SK-N-SH (cell line): ENCODE data around the gene PNRC2.

ENCODE experiments used
- RCOR1 ChIP-seq: fragments of 150-350 bp; IDR thresholded peaks from 2 replicates; pipeline ENCODE4 v1.6.1; 2017; ENCODE audit warnings: antibody characterized with exemption, low read length
- REST ChIP-seq: IDR thresholded peaks from 2 replicates; pipeline ENCODE4 v1.6.1; 2012; ENCODE audit warnings: mild to moderate bottlenecking, low read depth, low read length, moderate library complexity
- YY1 ChIP-seq: IDR thresholded peaks from 2 replicates; pipeline ENCODE4 v1.4.0; 2012; ENCODE audit warnings: low read depth, mild to moderate bottlenecking
- TF ChIP-seq, protein P1 (sequence below): fragments of 200-600 bp; sonication (generic); IDR thresholded peaks from 2 replicates; pipeline ENCODE4 v1.6.1; 2017; ENCODE audit warnings: antibody characterized with exemption, mild to moderate bottlenecking, moderate library complexity
- TF ChIP-seq, protein P2 (sequence below): IDR thresholded peaks from 2 replicates; pipeline ENCODE4 v1.4.0; 2012; ENCODE audit warnings: low read depth

DNA sequence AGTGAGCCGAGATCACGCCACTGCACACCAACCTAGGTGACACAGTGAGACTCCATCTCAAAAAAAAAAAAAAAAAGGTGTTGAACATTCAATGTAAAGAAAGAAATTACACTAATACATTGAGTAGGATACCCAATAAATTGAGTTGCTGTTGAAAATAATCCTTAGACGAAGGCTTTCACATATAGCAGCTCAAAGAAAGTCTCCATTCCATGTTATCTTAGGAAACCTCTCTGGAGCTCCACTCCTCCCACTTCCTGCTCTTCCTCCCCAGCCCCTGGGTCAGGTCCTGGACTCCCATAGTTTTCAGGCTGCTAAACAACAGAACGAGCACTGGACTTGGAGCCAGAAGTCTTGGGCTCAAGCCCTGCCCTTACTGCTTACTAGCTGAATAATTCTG is 30.8 kb upstream of the PNRC2 start:
- TF ChIP-seq, protein P1, sequence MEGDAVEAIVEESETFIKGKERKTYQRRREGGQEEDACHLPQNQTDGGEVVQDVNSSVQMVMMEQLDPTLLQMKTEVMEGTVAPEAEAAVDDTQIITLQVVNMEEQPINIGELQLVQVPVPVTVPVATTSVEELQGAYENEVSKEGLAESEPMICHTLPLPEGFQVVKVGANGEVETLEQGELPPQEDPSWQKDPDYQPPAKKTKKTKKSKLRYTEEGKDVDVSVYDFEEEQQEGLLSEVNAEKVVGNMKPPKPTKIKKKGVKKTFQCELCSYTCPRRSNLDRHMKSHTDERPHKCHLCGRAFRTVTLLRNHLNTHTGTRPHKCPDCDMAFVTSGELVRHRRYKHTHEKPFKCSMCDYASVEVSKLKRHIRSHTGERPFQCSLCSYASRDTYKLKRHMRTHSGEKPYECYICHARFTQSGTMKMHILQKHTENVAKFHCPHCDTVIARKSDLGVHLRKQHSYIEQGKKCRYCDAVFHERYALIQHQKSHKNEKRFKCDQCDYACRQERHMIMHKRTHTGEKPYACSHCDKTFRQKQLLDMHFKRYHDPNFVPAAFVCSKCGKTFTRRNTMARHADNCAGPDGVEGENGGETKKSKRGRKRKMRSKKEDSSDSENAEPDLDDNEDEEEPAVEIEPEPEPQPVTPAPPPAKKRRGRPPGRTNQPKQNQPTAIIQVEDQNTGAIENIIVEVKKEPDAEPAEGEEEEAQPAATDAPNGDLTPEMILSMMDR = no peak
- TF ChIP-seq YY1 = no peak
- no peak for TF ChIP-seq RCOR1
- TF ChIP-seq, protein P2, sequence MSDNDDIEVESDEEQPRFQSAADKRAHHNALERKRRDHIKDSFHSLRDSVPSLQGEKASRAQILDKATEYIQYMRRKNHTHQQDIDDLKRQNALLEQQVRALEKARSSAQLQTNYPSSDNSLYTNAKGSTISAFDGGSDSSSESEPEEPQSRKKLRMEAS = no peak
- TF ChIP-seq REST = no peak
